GM18511 (cell line): ENCODE data around the gene DENND1A.

Experiments used
- ATAC-seq: cut with Tn5 transposase; IDR thresholded peaks from one replicate; pipeline ENCODE4 v1.9.1; 2021; ENCODE audit warnings: mild to moderate bottlenecking, moderate library complexity; ENCODE audit not compliant: unreplicated experiment

DENND1A gene

GRCh38 chr9:123511326-123512277 lies 418.3 kb downstream of the DENND1A start:
- ATAC-seq, result no peak

GRCh38 chr9:123509646-123510045 lies 420.3 kb downstream of the DENND1A start:
- no peak for ATAC-seq

DNA sequence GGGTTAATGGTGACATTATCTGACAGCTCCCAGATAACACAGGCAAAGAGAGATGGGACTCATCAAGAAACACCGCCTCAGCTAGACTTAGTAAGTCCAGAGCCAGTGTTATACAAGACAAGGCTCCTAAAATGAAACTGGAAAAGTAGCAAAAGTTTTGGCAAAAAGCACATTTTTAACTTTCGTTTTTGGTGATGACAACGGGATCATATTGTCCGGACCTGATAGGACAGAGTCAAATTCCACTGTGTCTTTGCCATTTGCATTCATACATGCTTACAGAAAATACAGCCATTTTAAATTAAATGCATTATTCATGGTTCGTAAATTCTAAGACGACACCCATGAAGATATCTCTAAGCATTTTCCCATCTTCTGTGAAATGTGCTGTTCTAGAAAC lies 421.9 kb downstream of the DENND1A start:
- ATAC-seq, result no peak

DNA sequence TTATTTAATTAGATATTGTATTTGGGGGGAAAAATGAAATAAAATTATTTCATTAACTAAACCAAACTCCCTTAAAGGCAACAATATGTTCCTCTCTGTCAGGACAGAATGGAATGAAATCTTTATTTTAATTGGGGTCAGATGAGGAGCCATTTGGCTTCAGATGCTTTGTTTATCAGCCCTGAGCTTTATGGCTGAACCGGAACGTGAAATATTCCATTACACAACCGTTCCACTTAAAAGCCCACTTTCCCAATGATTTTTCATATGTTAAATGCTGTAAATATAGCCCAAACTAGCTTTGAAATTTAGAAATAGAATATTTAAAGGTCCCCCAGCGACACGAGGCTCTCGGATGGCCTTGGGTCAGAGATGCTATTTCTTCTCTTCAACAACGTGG lies 424.4 kb downstream of the DENND1A start:
- no peak for ATAC-seq

DNA sequence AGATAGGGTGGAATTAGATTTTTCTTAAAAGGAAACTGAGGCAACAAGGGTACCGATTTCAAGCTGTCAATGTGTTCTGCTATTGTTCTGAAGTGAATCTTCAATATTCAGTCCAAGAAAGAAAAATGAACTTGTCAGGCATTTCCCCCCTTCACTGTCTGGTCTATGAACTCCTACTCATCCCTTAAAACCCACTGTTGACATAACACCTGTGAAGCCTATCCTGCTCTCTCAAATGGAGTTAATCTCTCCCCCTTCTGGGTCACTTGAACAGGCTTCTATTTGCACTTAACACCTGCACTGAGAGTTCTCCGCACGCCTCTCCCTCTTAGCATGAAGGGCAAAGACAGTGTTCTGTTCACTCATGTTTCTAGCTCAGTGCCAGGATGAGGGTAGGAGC lies 429.6 kb downstream of the DENND1A start:
- no peak for ATAC-seq

- no peak for ATAC-seq
Observed at GRCh38 chr9:123497830-123498229, 432.1 kb downstream of the DENND1A start.

DNA sequence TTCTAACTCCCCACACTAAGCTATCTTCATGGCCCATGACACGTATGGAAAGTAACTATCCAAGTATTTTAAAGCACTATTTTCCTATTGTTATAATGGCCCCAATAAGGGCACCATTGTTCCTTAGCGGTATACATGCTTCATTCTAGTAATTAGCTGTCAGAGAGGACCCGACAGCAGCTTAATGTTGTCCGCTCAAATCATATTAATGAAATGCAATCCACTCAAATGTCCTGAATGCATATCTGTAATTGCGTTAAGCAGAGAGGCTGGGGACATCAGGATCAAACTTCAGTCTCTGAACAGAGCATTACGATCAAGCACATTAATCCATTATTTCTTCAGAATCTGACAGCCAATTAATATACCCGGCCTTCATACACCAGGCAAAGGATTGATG lies 434.2 kb downstream of the DENND1A start:
- no peak for ATAC-seq

DNA sequence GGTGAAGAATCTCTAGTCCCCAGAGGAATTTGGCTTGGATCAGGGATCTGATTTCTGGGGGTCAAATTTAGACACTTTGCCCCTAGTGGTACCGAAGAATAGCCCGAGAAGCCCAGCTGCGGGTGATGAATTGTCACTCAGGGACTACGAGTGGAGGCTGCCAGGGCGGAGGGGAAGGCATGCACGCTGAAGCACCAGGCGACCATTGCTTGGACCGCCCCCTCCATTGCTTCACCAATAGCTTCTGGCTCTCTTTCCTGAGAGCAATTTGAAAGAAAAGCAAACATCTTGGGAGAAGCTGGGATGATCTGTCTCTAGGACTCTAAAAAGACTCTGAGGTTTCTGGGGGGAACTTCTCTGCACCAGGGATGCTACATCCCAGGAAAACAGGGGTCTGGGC lies 436.3 kb downstream of the DENND1A start:
- no peak for ATAC-seq

GRCh38 chr9:123490688-123491087 lies 439.2 kb downstream of the DENND1A start:
- ATAC-seq, result no peak

DNA sequence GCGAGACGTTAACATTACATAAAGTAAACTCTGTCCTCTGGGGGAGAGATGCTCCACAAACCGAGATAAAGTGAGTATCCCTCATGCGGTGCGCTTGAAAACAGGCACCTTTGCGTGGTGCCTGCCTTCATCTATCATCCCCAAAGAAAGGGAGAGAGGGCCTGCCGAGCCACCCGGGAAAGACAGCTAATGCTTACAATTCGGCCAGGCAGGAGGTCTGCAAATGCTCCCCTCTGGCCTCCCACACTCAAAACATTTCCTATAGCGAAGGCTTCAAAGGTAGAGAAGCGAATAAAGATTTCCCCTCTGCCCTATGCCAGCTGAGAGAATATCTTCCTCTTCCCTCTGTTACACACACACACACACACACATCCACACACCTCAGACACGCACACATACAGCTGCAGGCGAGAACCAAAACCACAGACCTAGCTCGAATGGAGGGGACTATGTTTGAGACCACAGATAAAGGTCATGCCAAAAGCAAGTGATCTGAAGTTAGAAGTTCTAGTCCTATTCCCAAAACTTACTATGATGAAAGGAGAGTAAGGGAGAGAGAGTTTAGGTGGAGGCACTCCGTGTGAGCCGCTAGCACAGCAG lies 441.1 kb downstream of the DENND1A start:
- no peak for ATAC-seq

DNA sequence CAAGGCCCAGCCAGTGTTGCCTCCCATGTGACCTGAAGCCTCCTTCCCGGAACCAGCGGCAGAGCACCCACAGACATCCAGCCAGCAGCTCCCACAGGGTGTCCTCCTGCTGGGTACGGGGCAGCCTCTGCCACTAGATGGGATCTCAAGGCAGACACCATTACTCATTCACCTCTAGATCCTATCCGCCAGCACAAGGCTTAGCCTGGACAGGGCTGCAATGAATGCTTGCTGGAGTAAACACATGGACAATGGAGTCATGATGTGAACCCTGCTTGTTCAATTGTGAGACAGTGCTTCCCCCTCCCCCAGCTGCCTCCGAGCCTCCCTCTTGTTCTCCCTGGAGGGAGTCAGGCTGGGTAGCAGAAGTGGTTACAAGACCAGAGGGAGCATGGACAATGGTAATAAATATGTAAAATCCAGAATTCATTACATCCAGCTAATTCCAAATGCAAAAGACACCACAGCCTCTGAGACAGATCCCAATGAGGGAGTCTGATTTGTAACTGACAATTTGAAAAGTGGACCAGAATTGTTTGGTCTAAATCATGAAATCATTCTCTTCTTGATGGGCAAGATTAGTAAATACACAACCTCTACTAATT lies 441.9 kb downstream of the DENND1A start:
- ATAC-seq, result no peak

DNA sequence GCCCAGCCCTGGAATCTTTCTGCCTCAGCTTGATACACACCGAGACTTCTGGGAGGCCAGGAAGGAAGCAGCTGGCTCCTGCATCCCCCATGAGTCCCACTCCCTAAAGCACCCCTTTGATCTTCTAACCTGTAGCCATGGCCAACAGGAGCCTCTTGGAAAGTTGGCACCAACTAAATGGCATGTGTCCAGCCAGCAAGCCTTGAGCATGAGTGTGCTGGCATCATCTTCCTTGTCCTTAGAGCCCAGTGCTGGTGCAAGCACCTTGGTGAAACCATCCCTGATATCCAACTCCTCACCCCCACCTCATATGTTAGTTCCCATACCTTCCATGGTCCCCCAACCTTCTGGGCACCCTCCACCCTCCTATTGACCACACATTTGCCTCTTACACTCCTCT lies 443.5 kb downstream of the DENND1A start:
- no peak for ATAC-seq

DNA sequence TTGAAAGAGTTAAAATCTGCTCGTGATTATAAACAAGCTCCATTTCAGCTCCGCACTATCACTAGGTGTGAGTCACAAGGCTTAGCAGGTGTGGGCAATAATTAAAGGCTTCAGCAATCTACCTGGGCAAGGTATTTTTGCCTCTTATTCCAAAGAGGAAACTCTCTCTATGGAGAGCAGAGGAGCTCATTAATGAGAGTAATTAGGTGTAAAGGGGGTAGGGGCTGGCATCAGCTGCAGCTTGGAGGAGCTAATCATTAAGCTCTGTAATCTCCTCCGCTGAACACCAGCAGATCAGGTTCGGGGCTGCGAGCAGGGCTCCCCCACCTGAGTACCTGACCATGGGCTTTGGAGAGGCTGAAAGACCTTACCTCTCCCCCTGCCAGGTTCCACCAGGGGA lies 444.7 kb downstream of the DENND1A start:
- no peak for ATAC-seq

DNA sequence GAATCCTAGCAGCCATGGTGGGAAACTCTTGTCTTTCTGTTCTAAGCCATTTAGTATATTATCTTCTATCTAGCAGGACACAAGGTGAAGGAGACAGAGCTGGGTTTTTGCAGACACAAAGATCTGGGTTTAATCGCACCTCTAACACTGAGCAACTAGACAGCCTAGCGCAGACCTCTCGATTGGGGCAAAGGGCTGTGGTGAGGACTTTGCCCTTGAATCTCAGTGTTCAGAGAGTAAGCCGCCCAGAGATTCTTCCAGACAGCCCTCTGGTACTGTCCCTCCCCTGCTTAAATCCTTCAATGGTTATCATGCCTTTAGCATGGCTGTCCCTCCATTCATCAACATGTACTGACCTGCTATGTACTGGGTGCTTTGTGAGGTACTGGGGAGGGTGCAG lies 445.8 kb downstream of the DENND1A start:
- no peak for ATAC-seq

GRCh38 chr9:123483191-123483803 lies 446.6 kb downstream of the DENND1A start:
- no peak for ATAC-seq

DNA sequence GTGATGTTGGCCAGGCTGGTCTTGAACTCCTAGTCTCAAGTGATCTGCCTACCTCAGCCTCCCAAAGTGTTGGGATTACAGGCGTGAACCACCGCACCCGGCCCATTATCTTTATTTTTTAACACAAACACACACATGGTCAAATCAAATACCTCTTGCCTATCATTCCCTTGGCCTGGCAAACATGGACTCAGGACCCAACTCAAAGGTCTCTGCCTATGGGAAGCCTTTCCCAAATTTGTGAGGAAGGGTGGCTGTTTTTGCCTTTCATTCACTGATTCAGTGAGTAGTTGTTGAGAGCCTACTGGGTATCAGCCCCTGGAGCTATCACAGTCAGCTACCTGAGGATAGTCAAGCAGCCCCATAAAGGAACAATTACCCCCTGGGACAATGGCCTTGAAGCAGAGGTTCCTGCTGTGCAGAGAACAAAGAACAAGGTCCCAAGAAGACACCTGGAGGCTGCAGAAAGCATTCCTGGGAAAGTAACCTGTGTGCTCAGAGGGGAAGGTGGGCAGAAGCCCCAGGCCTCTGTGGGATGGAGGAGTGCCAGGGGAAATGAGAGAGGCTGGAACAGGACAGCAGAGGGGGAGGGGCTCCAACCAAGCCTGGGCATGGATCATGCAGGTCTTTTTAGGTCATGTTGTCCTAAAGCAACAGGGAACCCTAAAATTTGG lies 447.5 kb downstream of the DENND1A start:
- ATAC-seq, result no peak

GRCh38 chr9:123481209-123481865 lies 448.6 kb downstream of the DENND1A start:
- no peak for ATAC-seq

DNA sequence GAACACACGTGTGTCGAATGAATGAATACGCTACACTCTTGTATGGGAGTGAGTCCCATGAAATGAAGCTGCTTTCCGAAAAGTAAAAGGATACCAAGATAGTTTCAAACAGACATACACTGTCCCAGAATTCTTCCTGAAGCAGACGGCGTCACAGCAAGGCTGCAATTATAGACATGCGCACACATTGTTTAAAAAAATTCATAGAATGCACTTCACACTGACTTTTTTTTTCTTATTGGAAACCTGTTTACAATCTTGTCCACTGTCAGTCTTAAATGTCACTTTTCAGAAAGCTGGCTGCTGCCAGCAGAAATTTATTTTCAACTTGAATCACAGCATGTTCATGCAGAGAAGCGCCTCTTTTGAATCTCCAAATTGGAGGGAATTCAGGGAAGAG lies 449.1 kb downstream of the DENND1A start:
- no peak for ATAC-seq

GRCh38 chr9:123480096-123480495 lies 449.8 kb downstream of the DENND1A start:
- no peak for ATAC-seq

GRCh38 chr9:123478967-123479602 lies 450.8 kb downstream of the DENND1A start:
- ATAC-seq, result no peak
